Mucosa of rectum (tissue), 2 donors: ENCODE results near the gene RNF128.

Experiments
- H3K27ac ChIP-seq, 2 donors: one replicate each; pipeline ENCODE4 v1.7.0; 2013; ENCODE audit warnings: inconsistent platforms in 2 of 2, low read depth in 2 of 2, low read length in 2 of 2
- H3K27me3 ChIP-seq, 2 donors: one replicate each; pipeline ENCODE4 v1.7.0; 2013; ENCODE audit warnings: low read length in 2 of 2; ENCODE audit not compliant: control insufficient read depth in 2 of 2, insufficient read depth in 2 of 2
- H3K36me3 ChIP-seq, 2 donors: one replicate each; pipeline ENCODE4 v1.7.0; 2013; ENCODE audit warnings: low read length in 2 of 2; ENCODE audit not compliant: control insufficient read depth in 2 of 2, insufficient read depth in 2 of 2
- H3K4me1 ChIP-seq, 2 donors: one replicate each; pipeline ENCODE4 v1.7.0; 2013; ENCODE audit warnings: low read length in 2 of 2, mild to moderate bottlenecking in 1 of 2; ENCODE audit not compliant: control insufficient read depth in 2 of 2, insufficient read depth in 2 of 2
- H3K4me3 ChIP-seq, 2 donors: one replicate each; pipeline ENCODE4 v1.7.0; 2013; ENCODE audit warnings: low read length in 2 of 2
- H3K9ac ChIP-seq, 2 donors: one replicate each; pipeline ENCODE4 v1.7.0; 2013; ENCODE audit warnings: low read length in 2 of 2, low read depth in 1 of 2, mild to moderate bottlenecking in 1 of 2
- H3K9me3 ChIP-seq, 2 donors: one replicate each; pipeline ENCODE4 v1.7.0; 2013; ENCODE audit warnings: low read length in 2 of 2; ENCODE audit not compliant: control insufficient read depth in 2 of 2
- donor health status: healthy.
- donor health status: Normal muscosa, but diverticular disease.

The RNF128 gene, protein sequence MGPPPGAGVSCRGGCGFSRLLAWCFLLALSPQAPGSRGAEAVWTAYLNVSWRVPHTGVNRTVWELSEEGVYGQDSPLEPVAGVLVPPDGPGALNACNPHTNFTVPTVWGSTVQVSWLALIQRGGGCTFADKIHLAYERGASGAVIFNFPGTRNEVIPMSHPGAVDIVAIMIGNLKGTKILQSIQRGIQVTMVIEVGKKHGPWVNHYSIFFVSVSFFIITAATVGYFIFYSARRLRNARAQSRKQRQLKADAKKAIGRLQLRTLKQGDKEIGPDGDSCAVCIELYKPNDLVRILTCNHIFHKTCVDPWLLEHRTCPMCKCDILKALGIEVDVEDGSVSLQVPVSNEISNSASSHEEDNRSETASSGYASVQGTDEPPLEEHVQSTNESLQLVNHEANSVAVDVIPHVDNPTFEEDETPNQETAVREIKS

DNA sequence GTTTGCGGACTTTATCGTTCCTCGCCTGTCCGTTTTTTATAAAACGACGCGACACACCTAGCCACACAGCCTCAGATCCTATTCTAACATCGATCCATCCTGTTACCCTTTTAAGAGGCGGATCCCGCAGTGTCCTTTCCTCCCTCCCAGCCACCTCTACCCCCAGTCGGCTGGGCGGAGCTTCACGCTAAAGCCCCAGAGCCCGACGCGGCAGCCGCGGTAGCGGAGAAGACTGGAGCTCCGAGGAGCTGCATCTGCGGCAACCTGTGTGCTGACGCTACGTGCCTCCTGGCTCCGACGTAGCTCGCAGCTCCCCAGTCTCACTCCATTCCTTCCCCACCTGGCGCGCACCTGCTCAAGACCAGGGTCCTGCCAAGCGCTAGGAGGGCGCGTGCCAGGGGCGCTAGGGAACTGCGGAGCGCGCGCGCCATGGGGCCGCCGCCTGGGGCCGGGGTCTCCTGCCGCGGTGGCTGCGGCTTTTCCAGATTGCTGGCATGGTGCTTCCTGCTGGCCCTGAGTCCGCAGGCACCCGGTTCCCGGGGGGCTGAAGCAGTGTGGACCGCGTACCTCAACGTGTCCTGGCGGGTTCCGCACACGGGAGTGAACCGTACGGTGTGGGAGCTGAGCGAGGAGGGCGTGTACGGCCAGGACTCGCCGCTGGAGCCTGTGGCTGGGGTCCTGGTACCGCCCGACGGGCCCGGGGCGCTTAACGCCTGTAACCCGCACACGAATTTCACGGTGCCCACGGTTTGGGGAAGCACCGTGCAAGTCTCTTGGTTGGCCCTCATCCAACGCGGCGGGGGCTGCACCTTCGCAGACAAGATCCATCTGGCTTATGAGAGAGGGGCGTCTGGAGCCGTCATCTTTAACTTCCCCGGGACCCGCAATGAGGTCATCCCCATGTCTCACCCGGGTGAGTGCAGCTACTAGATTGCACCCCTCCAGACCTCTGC is at the start of gene RNF128:
TSS of gene RNF128 (plus strand) at position 217 of the 953 bp plus-strand sequence. CDS start at position 430, 213 bp downstream.
- Histone ChIP-seq H3K4me1 (no peaks in the 10 kb centered on the region), H3K9me3 (no peaks in the 10 kb centered on the region), H3K36me3 (no peaks in the 10 kb centered on the region), H3K27ac (peak within 1 kb of the TSS; percentile 50 to 66), H3K9ac (peak within 1 kb of the TSS; percentile 48 to 79), H3K4me3 (peak within 1 kb of the TSS; percentile 67 to 69), H3K27me3 (peaks cover 4 to 6% of the 10 kb centered on the region in 2 donors)

DNA sequence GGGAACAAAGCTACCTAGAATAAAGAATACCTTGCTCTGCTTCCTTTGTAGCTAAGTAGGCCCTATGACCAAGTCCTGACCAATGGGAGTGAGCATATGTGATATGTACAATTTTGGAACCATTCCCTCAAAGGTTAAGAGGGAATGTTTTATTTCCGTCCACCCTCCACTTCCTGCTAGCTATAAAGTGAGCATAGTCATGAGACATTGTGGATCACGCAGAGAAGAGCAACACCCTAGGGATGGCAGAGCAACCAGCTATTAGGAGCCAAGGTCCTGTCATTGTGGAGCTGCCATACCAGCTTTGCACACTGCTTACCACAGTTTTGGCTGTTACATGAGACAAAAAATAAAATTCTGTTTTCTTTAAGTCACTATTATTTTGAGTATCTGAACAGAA is 45.8 kb upstream of the RNF128 start:
- Histone ChIP-seq H3K4me1 (no peaks in the 10 kb centered on the region), H3K9me3 (no peaks in the 10 kb centered on the region), H3K27me3 (no peaks in the 10 kb centered on the region), H3K36me3 (no peaks in the 10 kb centered on the region), H3K9ac (no peak overlapping the region), H3K27ac (no peak overlapping the region), H3K4me3 (no peak overlapping the region)

DNA sequence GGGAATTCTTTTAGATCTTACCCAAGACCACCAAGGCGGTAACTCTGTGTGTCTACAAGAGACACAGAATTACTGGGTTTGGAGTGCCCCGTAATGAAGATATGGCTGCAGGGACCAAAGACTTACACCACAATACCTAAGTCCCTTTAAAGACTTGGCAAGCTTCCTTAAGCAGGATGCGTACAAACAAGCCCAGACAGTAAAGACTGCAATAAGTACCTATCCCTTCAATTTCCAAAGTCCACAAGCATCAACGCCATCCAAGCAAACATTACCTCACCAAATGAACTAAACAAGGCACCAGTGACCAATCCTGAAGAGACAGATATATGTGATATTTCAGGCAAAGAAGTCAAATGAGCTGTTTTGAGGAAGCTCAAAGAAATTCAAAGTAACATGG is 42.3 kb upstream of the RNF128 start:
- H3K4me3 ChIP-seq, result no peak overlapping the region

DNA sequence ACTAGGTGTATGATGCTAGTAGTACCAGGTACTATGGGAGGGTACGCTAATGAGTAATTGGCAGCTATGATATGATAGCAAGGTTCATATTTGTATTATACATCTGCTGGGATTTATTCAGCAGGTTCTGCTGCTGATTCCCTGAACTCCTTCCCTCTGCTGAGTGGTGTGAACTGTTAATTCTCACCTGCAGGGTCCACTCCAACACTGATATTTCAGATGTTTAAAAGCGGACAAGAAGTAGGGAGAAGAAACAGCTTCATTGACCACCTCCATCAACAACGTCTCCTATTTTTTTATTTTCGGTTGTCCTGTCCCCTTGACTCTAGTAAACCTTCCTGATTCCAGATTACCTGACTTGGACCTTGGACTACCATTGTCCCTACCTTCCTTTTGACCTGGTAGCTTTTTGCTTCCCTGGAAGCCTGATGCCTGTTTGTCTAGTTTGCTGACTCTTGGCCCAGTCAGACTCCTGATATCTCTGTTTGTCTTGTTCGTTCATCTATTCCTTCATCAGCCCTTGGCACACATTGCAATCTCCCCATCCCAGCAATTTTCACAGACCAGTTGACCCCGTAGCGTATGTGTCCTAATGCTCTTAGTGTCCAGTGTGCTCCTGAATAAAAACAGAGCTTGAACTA is 34.0 kb upstream of the RNF128 start:
- Histone ChIP-seq H3K36me3 (no peaks in the 10 kb centered on the region), H3K27ac (peak overlapping the region in 1 of 2 donors; percentile 18)

More for the DNA sequence above, 42.3 kb upstream of the RNF128 start:
- H3K27ac ChIP-seq, result no peak overlapping the region
- H3K27me3 ChIP-seq, result no peaks in the 10 kb centered on the region
- no peak overlapping the region for H3K9ac ChIP-seq
- no peaks in the 10 kb centered on the region for H3K36me3 ChIP-seq
- no peaks in the 10 kb centered on the region for H3K9me3 ChIP-seq
- H3K4me1 ChIP-seq, result no peaks in the 10 kb centered on the region

DNA sequence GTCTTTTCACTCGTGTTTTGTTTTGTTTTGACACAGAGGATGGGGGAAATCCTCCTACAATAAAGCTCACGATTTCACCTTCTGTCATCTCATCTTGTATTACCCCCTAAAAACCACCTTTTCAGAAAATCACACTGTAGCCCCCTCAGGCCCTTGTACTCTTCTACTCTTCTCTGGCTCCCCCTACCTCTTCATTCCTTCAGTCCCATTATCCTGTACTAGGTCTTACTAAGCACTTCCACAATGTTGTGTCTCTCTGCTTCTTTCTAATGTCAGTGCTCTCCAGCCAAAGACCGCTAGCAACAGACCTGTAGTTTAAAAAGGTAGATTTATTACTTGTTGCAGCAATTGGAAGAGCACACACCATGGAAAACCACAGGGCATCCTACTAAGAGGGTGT is 30.0 kb upstream of the RNF128 start:
- no peak overlapping the region for H3K4me3 ChIP-seq
- no peak overlapping the region for H3K9ac ChIP-seq
- H3K36me3 ChIP-seq, result no peaks in the 10 kb centered on the region
- no peak overlapping the region for H3K27ac ChIP-seq
- H3K27me3 ChIP-seq, result peaks cover 0 to 2% of the 10 kb centered on the region in 2 donors
- H3K4me1 ChIP-seq, result peaks cover 2 to 6% of the 10 kb centered on the region in 2 donors
- no peaks in the 10 kb centered on the region for H3K9me3 ChIP-seq

More for the DNA sequence above, 34.0 kb upstream of the RNF128 start:
- no peaks in the 10 kb centered on the region for H3K9me3 ChIP-seq
- no peak overlapping the region for H3K9ac ChIP-seq
- peaks cover 0 to 2% of the 10 kb centered on the region in 2 donors for H3K27me3 ChIP-seq
- peaks cover 2 to 6% of the 10 kb centered on the region in 2 donors for H3K4me1 ChIP-seq
- H3K4me3 ChIP-seq, result peak overlapping the region in 1 of 2 donors; percentile 15

DNA sequence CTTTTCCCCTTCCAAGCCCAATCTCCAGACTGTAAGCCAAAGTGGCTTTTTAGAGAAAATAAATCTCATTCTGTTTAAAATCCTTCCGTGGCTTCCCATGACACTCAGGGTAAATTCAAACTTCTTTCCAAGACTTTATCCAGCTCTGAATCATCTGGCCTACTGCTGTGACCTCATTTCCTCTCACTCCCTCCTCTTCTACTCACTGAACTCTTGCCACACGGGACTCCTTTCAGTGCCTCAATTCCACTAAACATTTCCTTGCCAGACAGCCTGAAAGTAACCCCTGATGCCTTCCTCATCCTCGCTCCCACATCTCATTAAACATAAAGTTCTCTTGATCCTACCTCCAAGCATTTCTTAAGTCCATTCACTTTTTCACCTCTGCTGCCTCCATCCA is 27.8 kb upstream of the RNF128 start:
- Histone ChIP-seq H3K27me3 (peaks cover 0 to 2% of the 10 kb centered on the region in 2 donors), H3K9ac (no peak overlapping the region), H3K27ac (no peak overlapping the region), H3K36me3 (no peaks in the 10 kb centered on the region), H3K4me1 (peaks cover 0 to under 1% of the 10 kb centered on the region in 2 donors), H3K9me3 (no peaks in the 10 kb centered on the region), H3K4me3 (no peak overlapping the region)

DNA sequence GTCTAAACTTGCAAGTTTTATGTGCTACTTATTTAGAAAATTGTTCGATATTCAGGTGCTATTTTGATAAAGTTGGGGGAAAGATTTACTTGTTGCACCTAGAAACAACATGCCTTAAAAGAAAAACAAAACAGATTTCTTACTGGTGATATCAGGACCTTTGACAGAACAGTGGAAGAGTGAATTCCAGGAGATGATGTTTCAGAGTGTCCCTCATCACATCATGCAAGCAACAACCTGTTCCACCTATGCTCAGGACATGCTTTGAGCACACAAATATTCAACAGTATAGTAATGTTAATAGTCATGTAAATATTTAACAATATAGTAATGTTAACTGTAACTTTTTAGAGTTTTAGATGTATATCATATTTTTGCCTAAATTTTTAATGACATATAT is 23.9 kb upstream of the RNF128 start:
- H3K9ac ChIP-seq, result no peak overlapping the region
- no peaks in the 10 kb centered on the region for H3K27me3 ChIP-seq
- H3K4me1 ChIP-seq, result no peaks in the 10 kb centered on the region
- no peak overlapping the region for H3K4me3 ChIP-seq
- H3K36me3 ChIP-seq, result no peaks in the 10 kb centered on the region
- H3K9me3 ChIP-seq, result no peaks in the 10 kb centered on the region
- H3K27ac ChIP-seq, result no peak overlapping the region

DNA sequence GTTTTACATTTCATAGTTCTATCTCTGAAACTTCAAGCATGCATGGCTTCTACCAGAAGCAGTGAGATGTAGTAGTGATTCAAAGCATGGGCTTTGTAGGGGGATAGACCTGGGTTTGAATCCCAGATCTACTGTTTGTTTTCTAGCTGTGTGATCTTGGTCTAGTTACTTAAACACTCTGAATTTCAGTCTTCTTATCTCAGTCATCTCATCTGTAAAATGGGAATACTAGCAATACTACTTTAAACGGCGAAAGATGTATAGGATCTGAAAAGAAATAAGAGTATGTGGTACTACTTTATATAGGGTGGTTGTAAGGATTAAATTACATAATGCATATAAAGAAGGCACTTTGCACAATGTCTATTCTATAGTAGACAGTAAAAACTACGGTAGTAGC is 20.0 kb upstream of the RNF128 start:
- H3K9ac ChIP-seq, result no peak overlapping the region
- H3K9me3 ChIP-seq, result no peaks in the 10 kb centered on the region
- no peaks in the 10 kb centered on the region for H3K36me3 ChIP-seq
- no peaks in the 10 kb centered on the region for H3K27me3 ChIP-seq
- H3K4me1 ChIP-seq, result no peaks in the 10 kb centered on the region
- H3K27ac ChIP-seq, result no peak overlapping the region
- no peak overlapping the region for H3K4me3 ChIP-seq

DNA sequence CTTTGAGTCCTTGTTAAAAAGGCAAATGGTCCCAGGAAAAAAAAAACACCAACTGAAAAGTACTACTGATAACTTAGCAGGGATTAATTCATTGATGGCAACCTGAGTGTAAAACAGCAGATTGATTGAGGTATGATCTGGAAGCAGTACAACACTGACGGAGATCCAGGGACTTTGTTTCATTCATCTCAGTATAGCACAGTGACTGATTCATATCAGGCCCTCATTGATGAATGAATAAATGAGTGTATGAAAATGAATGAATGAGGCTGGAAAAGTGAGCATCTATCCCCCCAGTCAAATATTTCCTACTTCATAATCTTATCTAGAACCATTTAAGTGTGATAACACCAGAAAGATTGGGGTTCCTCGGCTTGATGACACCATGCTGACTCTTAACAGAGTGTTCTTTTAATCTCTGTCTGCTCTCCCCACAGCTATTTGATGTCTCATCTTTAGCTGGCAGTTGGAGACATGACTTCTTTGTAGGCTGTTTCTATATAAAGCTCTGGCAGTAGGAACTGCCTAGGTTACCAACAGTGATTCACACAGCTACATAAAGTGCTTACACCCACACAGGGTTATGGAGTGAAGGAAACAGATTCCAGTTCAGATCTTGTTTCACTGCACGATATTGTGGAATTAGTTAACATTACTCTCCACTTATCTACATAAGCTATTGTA is 18.6 kb upstream of the RNF128 start:
- Histone ChIP-seq H3K9ac (no peak overlapping the region), H3K9me3 (no peaks in the 10 kb centered on the region), H3K27me3 (no peaks in the 10 kb centered on the region), H3K27ac (no peak overlapping the region), H3K4me1 (no peaks in the 10 kb centered on the region), H3K36me3 (no peaks in the 10 kb centered on the region), H3K4me3 (no peak overlapping the region)
